DLD1 (cell line): ENCODE data around the gene REC8.

Experiments used
- in situ Hi-C: cut with HindIII; loops from 2 replicates; pipeline ENCODE4 v1.10.0; 2017; ENCODE audit warnings: low sequenced_read_pairs

Gene REC8

DNA sequence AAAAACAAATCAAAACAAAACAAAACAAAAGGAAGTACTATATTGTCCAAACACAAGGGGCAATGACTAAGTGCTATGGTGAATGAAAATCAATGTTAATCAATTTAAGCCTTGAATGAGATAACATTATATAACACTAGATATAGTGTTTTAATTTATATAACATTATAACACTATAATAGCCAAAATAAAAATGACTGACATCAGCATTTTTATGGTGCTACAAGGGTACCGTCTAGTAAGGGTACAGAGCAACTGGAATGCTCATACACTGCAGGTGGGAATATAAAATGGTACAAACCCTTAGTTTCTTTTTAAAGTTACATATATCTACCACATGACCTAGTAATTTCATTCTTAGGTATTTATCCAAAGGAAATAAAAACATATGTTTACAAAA is 54.6 kb downstream of the REC8 start:
- in situ Hi-C loops = no loop called here

DNA sequence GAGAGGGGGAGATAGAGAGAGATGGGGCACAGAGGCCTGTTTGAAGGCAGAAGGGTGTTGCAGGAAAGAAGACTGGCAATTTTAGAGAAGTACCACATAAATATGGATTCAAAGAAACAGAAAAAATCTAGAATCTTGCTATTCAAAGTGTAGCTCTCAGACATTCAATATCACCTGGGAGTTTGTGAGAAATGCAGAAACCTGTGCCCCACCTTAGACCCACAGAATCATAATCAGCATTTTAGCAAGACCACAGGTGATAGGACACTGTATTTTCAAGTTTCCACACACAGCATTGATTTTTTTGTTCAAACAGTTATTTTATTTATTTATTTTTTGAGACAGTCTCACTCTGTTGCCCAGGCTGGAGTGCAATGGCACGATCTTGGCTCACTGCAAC is 57.0 kb downstream of the REC8 start:
- in situ Hi-C loops = no loop called here
